ENCODE data around the gene UQCRHL.

The UQCRHL gene

GRCh38 chr1:15826810-15827507 lies 19.5 kb upstream of the UQCRHL start:
- H3K36me3 Mint-ChIP-seq (ENCODE audit: low read depth) = peaks cover 3% of the 10 kb centered on the region
- H3K9me3 Mint-ChIP-seq = no peaks in the 10 kb centered on the region
- peaks cover 13% of the 10 kb centered on the region for H3K4me1 Mint-ChIP-seq (ENCODE audit: low read depth)
- no peaks in the 10 kb centered on the region for H3K27me3 Mint-ChIP-seq (ENCODE audit: low read depth)
- no peak overlapping the region for H3K4me3 Mint-ChIP-seq
- H3K27ac Mint-ChIP-seq = no peak overlapping the region

- Mint-ChIP-seq H3K4me3 (no peak overlapping the region), H3K27ac (no peak overlapping the region), H3K27me3 (ENCODE audit: low read depth) (no peaks in the 10 kb centered on the region)
Measured at GRCh38 chr1:15825800-15826199, 18.4 kb upstream of the UQCRHL start.

GRCh38 chr1:15820478-15820877 lies 13.0 kb upstream of the UQCRHL start:
- Mint-ChIP-seq H3K36me3 (ENCODE audit: low read depth) (no peaks in the 10 kb centered on the region), H3K27me3 (ENCODE audit: low read depth) (no peaks in the 10 kb centered on the region), H3K9me3 (no peaks in the 10 kb centered on the region), H3K27ac (no peak overlapping the region), H3K4me1 (ENCODE audit: low read depth) (peaks cover 6% of the 10 kb centered on the region), H3K4me3 (no peak overlapping the region)

More at GRCh38 chr1:15825800-15826199, 18.4 kb upstream of the UQCRHL start:
- H3K36me3 Mint-ChIP-seq (ENCODE audit: low read depth) = no peaks in the 10 kb centered on the region
- H3K4me1 Mint-ChIP-seq (ENCODE audit: low read depth) = peaks cover 10% of the 10 kb centered on the region
- H3K9me3 Mint-ChIP-seq = no peaks in the 10 kb centered on the region

- Mint-ChIP-seq H3K4me1 (ENCODE audit: low read depth) (peaks cover 6% of the 10 kb centered on the region), H3K4me3 (no peak overlapping the region), H3K36me3 (ENCODE audit: low read depth) (no peaks in the 10 kb centered on the region), H3K9me3 (no peaks in the 10 kb centered on the region), H3K27ac (no peak overlapping the region), H3K27me3 (ENCODE audit: low read depth) (no peaks in the 10 kb centered on the region)
Measured at GRCh38 chr1:15816674-15817073, 9.2 kb upstream of the UQCRHL start.

GRCh38 chr1:15810073-15810472 lies 2.6 kb upstream of the UQCRHL start:
- Mint-ChIP-seq H3K36me3 (ENCODE audit: low read depth) (no peaks in the 10 kb centered on the region), H3K9me3 (no peaks in the 10 kb centered on the region), H3K4me3 (no peak overlapping the region), H3K4me1 (ENCODE audit: low read depth) (no peaks in the 10 kb centered on the region), H3K27me3 (ENCODE audit: low read depth) (no peaks in the 10 kb centered on the region), H3K27ac (no peak overlapping the region)

- H3K4me3 Mint-ChIP-seq = no peak overlapping the region
- no peaks in the 10 kb centered on the region for H3K36me3 Mint-ChIP-seq (ENCODE audit: low read depth)
- no peak overlapping the region for H3K27ac Mint-ChIP-seq
- no peaks in the 10 kb centered on the region for H3K9me3 Mint-ChIP-seq
- no peaks in the 10 kb centered on the region for H3K4me1 Mint-ChIP-seq (ENCODE audit: low read depth)
- H3K27me3 Mint-ChIP-seq (ENCODE audit: low read depth) = no peaks in the 10 kb centered on the region
Measured at GRCh38 chr1:15808955-15809354, 1.5 kb upstream of the UQCRHL start.

- Mint-ChIP-seq H3K27me3 (ENCODE audit: low read depth) (peaks cover 3% of the 10 kb centered on the region), H3K4me1 (ENCODE audit: low read depth) (no peaks in the 10 kb centered on the region), H3K36me3 (ENCODE audit: low read depth) (no peaks in the 10 kb centered on the region), H3K4me3 (no peak overlapping the region), H3K9me3 (no peaks in the 10 kb centered on the region), H3K27ac (no peak overlapping the region)
Measured at GRCh38 chr1:15807121-15807520, 328 bp downstream of the UQCRHL start.

- Mint-ChIP-seq H3K4me1 (ENCODE audit: low read depth) (no peaks in the 10 kb centered on the region), H3K36me3 (ENCODE audit: low read depth) (no peaks in the 10 kb centered on the region), H3K27me3 (ENCODE audit: low read depth) (peaks cover 6% of the 10 kb centered on the region), H3K9me3 (no peaks in the 10 kb centered on the region), H3K27ac (no peak overlapping the region), H3K4me3 (no peak overlapping the region)
Measured at GRCh38 chr1:15804060-15804459, 3.4 kb downstream of the UQCRHL start.

GRCh38 chr1:15803380-15803779 lies 4.1 kb downstream of the UQCRHL start:
- no peaks in the 10 kb centered on the region for H3K4me1 Mint-ChIP-seq (ENCODE audit: low read depth)
- H3K27me3 Mint-ChIP-seq (ENCODE audit: low read depth) = peaks cover 6% of the 10 kb centered on the region
- H3K36me3 Mint-ChIP-seq (ENCODE audit: low read depth) = no peaks in the 10 kb centered on the region
- H3K9me3 Mint-ChIP-seq = no peaks in the 10 kb centered on the region
- H3K4me3 Mint-ChIP-seq = no peak overlapping the region
- H3K27ac Mint-ChIP-seq = no peak overlapping the region

GRCh38 chr1:15802234-15802965 lies 5.0 kb downstream of the UQCRHL start:
- Mint-ChIP-seq H3K27me3 (ENCODE audit: low read depth) (peaks cover 6% of the 10 kb centered on the region), H3K4me3 (no peak overlapping the region), H3K27ac (no peak overlapping the region), H3K36me3 (ENCODE audit: low read depth) (no peaks in the 10 kb centered on the region), H3K4me1 (ENCODE audit: low read depth) (no peaks in the 10 kb centered on the region), H3K9me3 (no peaks in the 10 kb centered on the region)

- H3K27ac Mint-ChIP-seq = no peak overlapping the region
- no peak overlapping the region for H3K4me3 Mint-ChIP-seq
- no peaks in the 10 kb centered on the region for H3K36me3 Mint-ChIP-seq (ENCODE audit: low read depth)
- no peaks in the 10 kb centered on the region for H3K4me1 Mint-ChIP-seq (ENCODE audit: low read depth)
- H3K27me3 Mint-ChIP-seq (ENCODE audit: low read depth) = peaks cover 6% of the 10 kb centered on the region
- no peaks in the 10 kb centered on the region for H3K9me3 Mint-ChIP-seq
Measured at GRCh38 chr1:15799928-15800835, 7.3 kb downstream of the UQCRHL start.

GRCh38 chr1:15799004-15799867 lies 8.2 kb downstream of the UQCRHL start:
- H3K4me1 Mint-ChIP-seq (ENCODE audit: low read depth) = no peaks in the 10 kb centered on the region
- no peaks in the 10 kb centered on the region for H3K9me3 Mint-ChIP-seq
- peaks cover 6% of the 10 kb centered on the region for H3K27me3 Mint-ChIP-seq (ENCODE audit: low read depth)
- no peak overlapping the region for H3K4me3 Mint-ChIP-seq
- no peak overlapping the region for H3K27ac Mint-ChIP-seq
- no peaks in the 10 kb centered on the region for H3K36me3 Mint-ChIP-seq (ENCODE audit: low read depth)

- H3K4me1 Mint-ChIP-seq (ENCODE audit: low read depth) = no peaks in the 10 kb centered on the region
- no peaks in the 10 kb centered on the region for H3K36me3 Mint-ChIP-seq (ENCODE audit: low read depth)
- peaks cover 6% of the 10 kb centered on the region for H3K27me3 Mint-ChIP-seq (ENCODE audit: low read depth)
- no peaks in the 10 kb centered on the region for H3K9me3 Mint-ChIP-seq
- H3K4me3 Mint-ChIP-seq = no peak overlapping the region
- H3K27ac Mint-ChIP-seq = no peak overlapping the region
Measured at GRCh38 chr1:15797614-15798390, 9.6 kb downstream of the UQCRHL start.

Measured in T-helper 1 cell treated with Interleukin-12 subunit alpha and Interleukin-12 subunit beta and Interleukin-4 antibody, amounts not matched to agents 30 μg/mL and 1 μg/mL, for 36 hours (primary cell).